ENCODE data around the gene SUCNR1. TPM values are rescaled to one million over a fixed set of nuclear protein-coding genes. Genes with fewer than 3 reads are reported as not detected.

The SUCNR1 gene
- total and polyA plus RNA-seq, 2 of the 13 experiments (the other 11 are each of a cell fraction or from before 2014, with no cell fraction given) = 0.03 TPM; not detected in 1

DNA sequence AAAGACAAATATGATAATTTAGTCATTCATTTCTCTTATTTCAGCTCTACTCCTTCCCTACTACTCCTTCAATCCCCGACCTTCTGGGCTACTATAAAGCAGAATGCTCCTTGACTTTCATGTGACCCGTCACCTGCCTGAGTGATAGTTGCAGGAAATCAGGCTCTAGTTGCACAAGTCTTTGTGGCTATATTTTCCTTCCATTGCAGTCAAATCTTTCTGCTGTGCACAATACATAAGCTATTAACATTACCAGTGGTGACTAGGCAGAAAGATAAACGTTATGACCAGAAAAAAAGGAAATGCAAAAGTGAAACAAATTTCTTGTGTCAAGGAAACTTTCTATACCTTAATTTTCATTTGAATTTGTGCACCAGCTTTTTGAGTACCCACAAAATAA is 2.3 kb downstream of the SUCNR1 start:
- DNase-seq (ENCODE audit: low spot score) = no peak
- ATAC-seq = no peak
- no peak overlapping the region for H3K27ac ChIP-seq (ENCODE audit: extremely low read length, insufficient read depth, low read length)
- no TSS peak for BruUV-seq (replicated peaks)
- no peaks in the 10 kb centered on the region; a peak in 1 of 5 replicates for H3K27me3 ChIP-seq (ENCODE audit: control insufficient read depth in 1 of 2, insufficient read depth in 2 of 2, low read length in 2 of 2)
- 16% methylated on average over 3 of the region's 3 CpGs for WGBS (ENCODE audit: low lambda C conversion rate)
- H3K9ac ChIP-seq (ENCODE audit: insufficient read depth, low read depth, low read length) = no peak overlapping the region
- in situ Hi-C loops (cut with HindIII; ENCODE audit: extremely low pct_ligation_motif_present, low pct_unique_long_range_greater_than_20kb) (no loop called here), intact Hi-C loops (cut with micrococcal nuclease; ENCODE audit: unreplicated experiment) (no loop called here)
- no peak for FAIRE-seq
- no peaks in the 10 kb centered on the region for H3K9me3 ChIP-seq (ENCODE audit: low read length)
- no peak overlapping the region for H3K4me3 ChIP-seq (replicated peaks in 1 of 3; ENCODE audit: insufficient read depth in 1 of 3, low read depth in 2 of 3, low read length in 3 of 3)
- H3K4me2 ChIP-seq (ENCODE audit: low read depth, low read length) = no peak overlapping the region
- ChIA-PET CTCF (ENCODE audit: low intra/inter-chr PET ratio, low total read pairs) (no interaction called here), POLR2A (no interaction called here)
- no peaks in the 10 kb centered on the region for H3K79me2 ChIP-seq (ENCODE audit: insufficient read depth, low read length)
- no peaks in the 10 kb centered on the region for H3K36me3 ChIP-seq (replicated peaks in 1 of 2; ENCODE audit: control insufficient read depth in 1 of 2, insufficient read depth in 2 of 2, low read length in 2 of 2)
- no peaks in the 10 kb centered on the region for H4K20me1 ChIP-seq (ENCODE audit: insufficient read depth, low read length)
- H2AFZ ChIP-seq (ENCODE audit: low read length) = no peak overlapping the region
- no peaks in the 10 kb centered on the region for H3K4me1 ChIP-seq (ENCODE audit: insufficient read depth, low read length)
- no peak for TF ChIP-seq POLR2AphosphoS5 (IDR thresholded peaks at IDR 0.05; ENCODE audit: low read depth, low read length)
- TF ChIP-seq, protein P1, sequence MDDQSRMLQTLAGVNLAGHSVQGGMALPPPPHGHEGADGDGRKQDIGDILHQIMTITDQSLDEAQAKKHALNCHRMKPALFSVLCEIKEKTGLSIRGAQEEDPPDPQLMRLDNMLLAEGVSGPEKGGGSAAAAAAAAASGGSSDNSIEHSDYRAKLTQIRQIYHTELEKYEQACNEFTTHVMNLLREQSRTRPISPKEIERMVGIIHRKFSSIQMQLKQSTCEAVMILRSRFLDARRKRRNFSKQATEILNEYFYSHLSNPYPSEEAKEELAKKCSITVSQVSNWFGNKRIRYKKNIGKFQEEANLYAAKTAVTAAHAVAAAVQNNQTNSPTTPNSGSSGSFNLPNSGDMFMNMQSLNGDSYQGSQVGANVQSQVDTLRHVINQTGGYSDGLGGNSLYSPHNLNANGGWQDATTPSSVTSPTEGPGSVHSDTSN (CRISPR knock-in tag; IDR thresholded peaks at IDR 0.05; ENCODE audit: borderline replicate concordance) = no peak
- no peak for TF ChIP-seq ZNF562 (CRISPR knock-in tag; IDR thresholded peaks at IDR 0.05; ENCODE audit: borderline replicate concordance)
- no peak for TF ChIP-seq SP140L (CRISPR knock-in tag; IDR thresholded peaks at IDR 0.05; ENCODE audit: borderline replicate concordance)
- TF ChIP-seq ZNF720 (CRISPR knock-in tag; IDR thresholded peaks at IDR 0.05) = no peak
- TF ChIP-seq CBX1 (IDR thresholded peaks at IDR 0.05; ENCODE audit: low read depth) = no peak
- no peak for TF ChIP-seq NFRKB (IDR thresholded peaks at IDR 0.05)
- TF ChIP-seq, protein P2, sequence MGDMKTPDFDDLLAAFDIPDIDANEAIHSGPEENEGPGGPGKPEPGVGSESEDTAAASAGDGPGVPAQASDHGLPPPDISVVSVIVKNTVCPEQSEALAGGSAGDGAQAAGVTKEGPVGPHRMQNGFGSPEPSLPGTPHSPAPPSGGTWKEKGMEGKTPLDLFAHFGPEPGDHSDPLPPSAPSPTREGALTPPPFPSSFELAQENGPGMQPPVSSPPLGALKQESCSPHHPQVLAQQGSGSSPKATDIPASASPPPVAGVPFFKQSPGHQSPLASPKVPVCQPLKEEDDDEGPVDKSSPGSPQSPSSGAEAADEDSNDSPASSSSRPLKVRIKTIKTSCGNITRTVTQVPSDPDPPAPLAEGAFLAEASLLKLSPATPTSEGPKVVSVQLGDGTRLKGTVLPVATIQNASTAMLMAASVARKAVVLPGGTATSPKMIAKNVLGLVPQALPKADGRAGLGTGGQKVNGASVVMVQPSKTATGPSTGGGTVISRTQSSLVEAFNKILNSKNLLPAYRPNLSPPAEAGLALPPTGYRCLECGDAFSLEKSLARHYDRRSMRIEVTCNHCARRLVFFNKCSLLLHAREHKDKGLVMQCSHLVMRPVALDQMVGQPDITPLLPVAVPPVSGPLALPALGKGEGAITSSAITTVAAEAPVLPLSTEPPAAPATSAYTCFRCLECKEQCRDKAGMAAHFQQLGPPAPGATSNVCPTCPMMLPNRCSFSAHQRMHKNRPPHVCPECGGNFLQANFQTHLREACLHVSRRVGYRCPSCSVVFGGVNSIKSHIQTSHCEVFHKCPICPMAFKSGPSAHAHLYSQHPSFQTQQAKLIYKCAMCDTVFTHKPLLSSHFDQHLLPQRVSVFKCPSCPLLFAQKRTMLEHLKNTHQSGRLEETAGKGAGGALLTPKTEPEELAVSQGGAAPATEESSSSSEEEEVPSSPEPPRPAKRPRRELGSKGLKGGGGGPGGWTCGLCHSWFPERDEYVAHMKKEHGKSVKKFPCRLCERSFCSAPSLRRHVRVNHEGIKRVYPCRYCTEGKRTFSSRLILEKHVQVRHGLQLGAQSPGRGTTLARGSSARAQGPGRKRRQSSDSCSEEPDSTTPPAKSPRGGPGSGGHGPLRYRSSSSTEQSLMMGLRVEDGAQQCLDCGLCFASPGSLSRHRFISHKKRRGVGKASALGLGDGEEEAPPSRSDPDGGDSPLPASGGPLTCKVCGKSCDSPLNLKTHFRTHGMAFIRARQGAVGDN (CRISPR knock-in tag; IDR thresholded peaks at IDR 0.05) = no peak
- no peak for TF ChIP-seq MED13 (CRISPR knock-in tag; IDR thresholded peaks at IDR 0.05)
- no peak for TF ChIP-seq ZNF124 (CRISPR knock-in tag; IDR thresholded peaks at IDR 0.05)
- TF ChIP-seq, protein P3, sequence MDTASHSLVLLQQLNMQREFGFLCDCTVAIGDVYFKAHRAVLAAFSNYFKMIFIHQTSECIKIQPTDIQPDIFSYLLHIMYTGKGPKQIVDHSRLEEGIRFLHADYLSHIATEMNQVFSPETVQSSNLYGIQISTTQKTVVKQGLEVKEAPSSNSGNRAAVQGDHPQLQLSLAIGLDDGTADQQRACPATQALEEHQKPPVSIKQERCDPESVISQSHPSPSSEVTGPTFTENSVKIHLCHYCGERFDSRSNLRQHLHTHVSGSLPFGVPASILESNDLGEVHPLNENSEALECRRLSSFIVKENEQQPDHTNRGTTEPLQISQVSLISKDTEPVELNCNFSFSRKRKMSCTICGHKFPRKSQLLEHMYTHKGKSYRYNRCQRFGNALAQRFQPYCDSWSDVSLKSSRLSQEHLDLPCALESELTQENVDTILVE (CRISPR knock-in tag; IDR thresholded peaks at IDR 0.05) = no peak
- TF ChIP-seq, protein P4, sequence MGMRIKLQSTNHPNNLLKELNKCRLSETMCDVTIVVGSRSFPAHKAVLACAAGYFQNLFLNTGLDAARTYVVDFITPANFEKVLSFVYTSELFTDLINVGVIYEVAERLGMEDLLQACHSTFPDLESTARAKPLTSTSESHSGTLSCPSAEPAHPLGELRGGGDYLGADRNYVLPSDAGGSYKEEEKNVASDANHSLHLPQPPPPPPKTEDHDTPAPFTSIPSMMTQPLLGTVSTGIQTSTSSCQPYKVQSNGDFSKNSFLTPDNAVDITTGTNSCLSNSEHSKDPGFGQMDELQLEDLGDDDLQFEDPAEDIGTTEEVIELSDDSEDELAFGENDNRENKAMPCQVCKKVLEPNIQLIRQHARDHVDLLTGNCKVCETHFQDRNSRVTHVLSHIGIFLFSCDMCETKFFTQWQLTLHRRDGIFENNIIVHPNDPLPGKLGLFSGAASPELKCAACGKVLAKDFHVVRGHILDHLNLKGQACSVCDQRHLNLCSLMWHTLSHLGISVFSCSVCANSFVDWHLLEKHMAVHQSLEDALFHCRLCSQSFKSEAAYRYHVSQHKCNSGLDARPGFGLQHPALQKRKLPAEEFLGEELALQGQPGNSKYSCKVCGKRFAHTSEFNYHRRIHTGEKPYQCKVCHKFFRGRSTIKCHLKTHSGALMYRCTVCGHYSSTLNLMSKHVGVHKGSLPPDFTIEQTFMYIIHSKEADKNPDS (CRISPR knock-in tag; IDR thresholded peaks at IDR 0.05) = no peak
